Endothelial cell of umbilical vein (primary cell): ENCODE measurements around the gene CARD9. TPM values are rescaled to one million over a fixed set of nuclear protein-coding genes. Genes with fewer than 3 reads are reported as not detected.

Experiments used
- BruUV-seq: library from RNA; stranded (reverse); fragments of 400-500 nt; replicated peaks from 2 replicates; lab custom pipeline; 2021; lab: Mats Ljungman, UMichigan
- CTCF ChIA-PET: fragments of 300-600, 350-600 bp; sonication (Branson Sonifier 250); formaldehyde crosslinking; loops from one replicate; lab custom pipeline; 2021; ENCODE audit warnings: antibody characterized with exemption, inconsistent platforms; lab: Charles Lee
- POLR2A ChIA-PET: fragments of 300-600, 350-600 bp; sonication (Branson Sonifier 250); formaldehyde crosslinking; loops from one replicate; lab custom pipeline; 2021; ENCODE audit warnings: antibody characterized with exemption, inconsistent platforms; lab: Charles Lee
- DNase-seq: peaks from one replicate; pipeline ENCODE4 v3.0.0-alpha.2; 2011; ENCODE audit warnings: low read depth, low spot score
- FAIRE-seq: peaks from 2 replicates; lab custom pipeline; 2011; peaks lifted over from hg19 to GRCh38; lab: Jason Lieb, UNC
- H2AFZ ChIP-seq: 2 replicates; pipeline ENCODE4 v1.6.0; 2012; ENCODE audit warnings: low read depth, low read length, control low read depth, inconsistent platforms
- H3K27ac ChIP-seq: 2 replicates; pipeline ENCODE4 v1.5.1; 2011; ENCODE audit warnings: low read depth, mild to moderate bottlenecking, control low read depth, low read length, moderate library complexity; ENCODE audit not compliant: insufficient read depth
- H3K27me3 ChIP-seq, 2 experiments: 2 replicates each; pipeline versions ENCODE4 v1.6.0 to v1.6.1; 2011; ENCODE audit warnings: low read length in 2 of 2, mixed read lengths in 1 of 2; ENCODE audit not compliant: control insufficient read depth in 2 of 2, insufficient read depth in 2 of 2
- H3K36me3 ChIP-seq, 2 experiments: 2 replicates in 1 of 2; 3 replicates in 1 of 2; pipeline ENCODE4 v1.5.1; 2011; ENCODE audit warnings: low read length in 2 of 2, mild to moderate bottlenecking in 1 of 2, moderate library complexity in 1 of 2; ENCODE audit not compliant: control insufficient read depth in 2 of 2, insufficient read depth in 2 of 2; ENCODE audit errors: extremely low read depth in 1 of 2
- H3K4me1 ChIP-seq: 3 replicates; pipeline ENCODE4 v1.5.1; 2011; ENCODE audit warnings: mild to moderate bottlenecking, low read length; ENCODE audit not compliant: control insufficient read depth, insufficient read depth; ENCODE audit errors: extremely low read depth
- H3K4me2 ChIP-seq: 2 replicates; pipeline ENCODE4 v1.6.1; 2011; ENCODE audit warnings: low read length, control low read depth, mixed read lengths; ENCODE audit not compliant: insufficient read depth
- H3K4me3 ChIP-seq, 3 experiments: fragments of 200-600 bp in 1 of 3; sonication (generic), shearing (Covaris generic) in 1 of 3; replicated peaks in 1 of 3; 2 replicates each; pipeline ENCODE4 v1.5.1; 2011 to 2016; ENCODE audit warnings: control low read depth in 3 of 3, low read length in 3 of 3, mild to moderate bottlenecking in 2 of 3, inconsistent platforms in 1 of 3, low read depth in 1 of 3, moderate library complexity in 1 of 3; ENCODE audit not compliant: insufficient read depth in 1 of 3
- H3K79me2 ChIP-seq: 2 replicates; pipeline ENCODE4 v1.6.0; 2012; ENCODE audit warnings: low read length, inconsistent platforms; ENCODE audit not compliant: control insufficient read depth, insufficient read depth
- H3K9ac ChIP-seq: replicated peaks from 2 replicates; pipeline ENCODE3; 2011; ENCODE audit warnings: low read length, control low read depth; ENCODE audit not compliant: insufficient read depth; ENCODE audit errors: extremely low read depth
- H3K9me1 ChIP-seq: replicated peaks from 3 replicates; pipeline ENCODE4 v1.6.0; 2011; ENCODE audit warnings: mild to moderate bottlenecking, low read length; ENCODE audit not compliant: control insufficient read depth, insufficient read depth; ENCODE audit errors: extremely low read depth
- H3K9me3 ChIP-seq: replicated peaks from 2 replicates; pipeline ENCODE4 v1.5.1; 2012; ENCODE audit warnings: low read length, inconsistent platforms; ENCODE audit not compliant: control insufficient read depth, insufficient read depth
- H4K20me1 ChIP-seq: replicated peaks from 2 replicates; pipeline ENCODE3; 2011; ENCODE audit warnings: mild to moderate bottlenecking, low read length; ENCODE audit not compliant: control insufficient read depth, insufficient read depth; ENCODE audit errors: extremely low read depth
- CTCF ChIP-seq, 2 donors: IDR thresholded peaks; 1 replicate in 1 of 2; 2 replicates in 1 of 2; pipeline ENCODE4 v1.5.1; 2011; ENCODE audit warnings: low read length in 2 of 2, mild to moderate bottlenecking in 2 of 2, moderate library complexity in 2 of 2, control low read depth in 1 of 2, inconsistent platforms in 1 of 2, low read depth in 1 of 2; ENCODE audit not compliant: insufficient read depth in 1 of 2; ENCODE audit errors: extremely low read depth in 1 of 2
- EZH2 ChIP-seq: IDR thresholded peaks from 2 replicates; pipeline ENCODE4 v1.6.1; 2012; ENCODE audit warnings: borderline replicate concordance, low read depth, mild to moderate bottlenecking, moderate library complexity, low read length, inconsistent platforms; ENCODE audit not compliant: severe bottlenecking
- FOS ChIP-seq: IDR thresholded peaks from 2 replicates; pipeline ENCODE4 v1.6.1; 2011; ENCODE audit warnings: mild to moderate bottlenecking, low read length, moderate library complexity, borderline replicate concordance; ENCODE audit not compliant: insufficient read depth
- GATA2 ChIP-seq: IDR thresholded peaks from 2 replicates; pipeline ENCODE4 v1.7.0; 2011; ENCODE audit warnings: low read depth, mild to moderate bottlenecking, moderate library complexity, mixed read lengths, low read length; ENCODE audit not compliant: insufficient read length, insufficient read depth
- JUN ChIP-seq: IDR thresholded peaks from 2 replicates; pipeline ENCODE4 v1.6.1; 2011; ENCODE audit warnings: borderline replicate concordance, low read depth; ENCODE audit not compliant: insufficient read length, insufficient read depth
- MAX ChIP-seq: IDR thresholded peaks from 2 replicates; pipeline ENCODE4 v1.6.1; 2011; ENCODE audit not compliant: insufficient read depth, insufficient read length
- MYC ChIP-seq: IDR thresholded peaks from one replicate; pipeline ENCODE4 v1.6.1; 2011; ENCODE audit warnings: mild to moderate bottlenecking, low read depth, low read length
- POLR2A ChIP-seq: IDR thresholded peaks from 2 replicates; pipeline ENCODE4 v1.6.1; 2012; ENCODE audit warnings: low read depth, mild to moderate bottlenecking, control low read depth, low read length
- POLR2AphosphoS5 ChIP-seq: IDR thresholded peaks from 2 replicates; pipeline ENCODE4 v1.6.1; 2012; ENCODE audit warnings: low read depth, mild to moderate bottlenecking, control low read depth, low read length, moderate library complexity; ENCODE audit not compliant: insufficient read depth
- dilution Hi-C: fragments of 300-500 bp; cut with MboI; formaldehyde crosslinking; loops from one replicate; pipeline ENCODE4 v1.15.0; 2019; ENCODE audit warnings: low sequenced_read_pairs; ENCODE audit not compliant: extremely low pct_ligation_motif_present
- intact Hi-C: fragments of 100-400 bp; cut with micrococcal nuclease; formaldehyde crosslinking; loops from one replicate; pipeline ENCODE4 v1.10.0; 2022
- polyA plus RNA-seq, 4 experiments: library from polyadenylated mRNA; depleted of rRNA in 3 of 4; stranded (reverse) in 3 of 4; unstranded in 1 of 4; fragments of >200 nt; gene quantifications; 2 replicates each; pipeline versions ENCODE4 v1.2.1 to v1.2.3, GENCODE V29; 2011 to 2012; ENCODE audit warnings: missing spikeins in 1 of 4
- total RNA-seq: library from RNA; stranded (reverse); gene quantifications from 2 replicates; pipeline ENCODE4 v1.2.3, GENCODE V29; 2021

CARD9 gene
- total and polyA plus RNA-seq, 2 donors (not counting 3 experiments of a cell fraction or from before 2014, with no cell fraction given), result 0.22 to 0.71 TPM

- FAIRE-seq, result no peak
These were observed 48.3 kb upstream of the CARD9 start for GRCh38 chr9:136421791-136422190.

GRCh38 chr9:136419092-136419420 lies 45.6 kb upstream of the CARD9 start:
- no peak overlapping the region for H2AFZ ChIP-seq
- H3K9me3 ChIP-seq, result no peaks in the 10 kb centered on the region
- H3K79me2 ChIP-seq, result peaks cover 2% of the 10 kb centered on the region
- BruUV-seq, result no TSS peak
- H3K4me2 ChIP-seq, result no peak overlapping the region
- CTCF ChIA-PET, result interaction anchor here (1.4 kb wide), 1 partner anchor 9 kb away, joined by 4 read pairs; the partner anchor contains the start of genes ENTR1 and PMPCA
- intact Hi-C loops (no loop called here), dilution Hi-C loops (no loop called here)
- no peaks in the 10 kb centered on the region for H3K4me1 ChIP-seq
- no peak overlapping the region for H3K27ac ChIP-seq
- POLR2A ChIA-PET, result no interaction called here
- FAIRE-seq (no peak), DNase-seq (no peak)
- no peak for TF ChIP-seq EZH2
- TF ChIP-seq MYC, result no peak
- no peak for TF ChIP-seq POLR2A
- TF ChIP-seq FOS, result no peak
- TF ChIP-seq GATA2, result no peak
- no peak for TF ChIP-seq MAX
- no peak for TF ChIP-seq JUN
- no peak for TF ChIP-seq CTCF (IDR thresholded peaks at IDR 0.05; ENCODE audit: extremely low read depth in 1 of 2, insufficient read depth in 1 of 2, low read depth in 1 of 2, low read length in 2 of 2)
- TF ChIP-seq POLR2AphosphoS5, result no peak
- peaks cover 27 to 67% of the 10 kb centered on the region in 2 experiments for H3K36me3 ChIP-seq
- H3K27me3 ChIP-seq, result no peaks in the 10 kb centered on the region
- H3K4me3 ChIP-seq, result no peak overlapping the region
- H4K20me1 ChIP-seq, result no peaks in the 10 kb centered on the region
- H3K9me1 ChIP-seq, result no peaks in the 10 kb centered on the region
- H3K9ac ChIP-seq, result no peak overlapping the region

More at GRCh38 chr9:136421791-136422190, 48.3 kb upstream of the CARD9 start:
- dilution Hi-C loops, result no loop called here
- ChIA-PET CTCF (no interaction called here), POLR2A (no interaction called here)
- Histone ChIP-seq H3K4me2 (no peak overlapping the region), H4K20me1 (no peaks in the 10 kb centered on the region), H3K79me2 (no peaks in the 10 kb centered on the region), H3K9me3 (no peaks in the 10 kb centered on the region), H3K4me3 (no peak overlapping the region), H3K27ac (no peak overlapping the region), H2AFZ (no peak overlapping the region), H3K4me1 (no peaks in the 10 kb centered on the region), H3K9ac (no peak overlapping the region), H3K9me1 (no peaks in the 10 kb centered on the region), H3K27me3 (no peaks in the 10 kb centered on the region), H3K36me3 (peaks cover 22 to 49% of the 10 kb centered on the region in 2 experiments)
- no peak for TF ChIP-seq MAX
- TF ChIP-seq POLR2AphosphoS5, result no peak
- TF ChIP-seq JUN, result no peak
- TF ChIP-seq POLR2A, result no peak
- no peak for TF ChIP-seq MYC
- BruUV-seq, result no TSS peak
- DNase-seq, result no peak
- intact Hi-C loops, result no loop called here
